DMS153 treated with DMSO at 0.1 percent for 48 hours (cell line): ENCODE measurements around the gene FOXS1.
"Not testable (repeated sequence)": the region's sequence is repeated elsewhere in the genome, so short reads cannot be mapped to it uniquely, and the experiment has no call there.

ENCODE experiments used
- DNase-seq: peaks from one replicate; lab custom pipeline; 2025; ENCODE audit not compliant: unreplicated experiment; lab: John Stamatoyannopoulos, UW

Gene FOXS1

GRCh38 chr20:31840906-31841816 is 4.2 kb downstream of the FOXS1 start:
- no peak for DNase-seq

DNA sequence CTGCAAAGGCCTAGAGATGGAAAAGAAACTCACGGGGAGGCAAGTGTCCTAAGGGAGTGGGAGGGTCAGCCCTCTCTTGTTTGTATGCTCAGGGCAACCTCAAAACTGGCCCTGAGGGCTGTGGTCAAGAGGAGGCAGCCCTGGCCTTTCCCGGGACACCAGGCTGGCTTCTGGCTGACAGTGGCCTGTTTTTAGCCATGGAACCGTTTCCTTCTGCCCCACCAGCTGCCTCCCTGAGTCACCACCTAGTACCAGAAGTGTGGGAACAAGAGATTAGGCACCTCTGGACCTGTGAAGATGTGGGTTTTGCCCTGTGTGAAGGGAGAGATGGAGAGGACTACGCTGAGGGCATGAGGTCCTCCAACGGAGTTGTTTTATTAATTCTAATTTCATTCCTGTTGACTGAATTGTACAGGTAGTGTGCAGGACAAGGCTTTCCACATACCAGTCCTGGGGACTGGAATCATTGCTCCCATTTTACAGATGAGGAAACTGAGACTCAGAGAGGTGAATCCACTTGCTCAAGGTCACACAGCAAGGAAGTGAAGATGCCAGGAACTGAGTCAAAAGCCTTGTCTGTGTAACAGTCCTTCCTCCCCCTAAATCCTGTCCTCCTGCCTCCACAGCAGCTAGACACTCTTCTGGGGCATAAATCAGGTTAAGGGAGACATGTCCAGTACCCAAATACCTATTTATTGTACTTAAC is 5.5 kb downstream of the FOXS1 start:
- no peak for DNase-seq

DNA sequence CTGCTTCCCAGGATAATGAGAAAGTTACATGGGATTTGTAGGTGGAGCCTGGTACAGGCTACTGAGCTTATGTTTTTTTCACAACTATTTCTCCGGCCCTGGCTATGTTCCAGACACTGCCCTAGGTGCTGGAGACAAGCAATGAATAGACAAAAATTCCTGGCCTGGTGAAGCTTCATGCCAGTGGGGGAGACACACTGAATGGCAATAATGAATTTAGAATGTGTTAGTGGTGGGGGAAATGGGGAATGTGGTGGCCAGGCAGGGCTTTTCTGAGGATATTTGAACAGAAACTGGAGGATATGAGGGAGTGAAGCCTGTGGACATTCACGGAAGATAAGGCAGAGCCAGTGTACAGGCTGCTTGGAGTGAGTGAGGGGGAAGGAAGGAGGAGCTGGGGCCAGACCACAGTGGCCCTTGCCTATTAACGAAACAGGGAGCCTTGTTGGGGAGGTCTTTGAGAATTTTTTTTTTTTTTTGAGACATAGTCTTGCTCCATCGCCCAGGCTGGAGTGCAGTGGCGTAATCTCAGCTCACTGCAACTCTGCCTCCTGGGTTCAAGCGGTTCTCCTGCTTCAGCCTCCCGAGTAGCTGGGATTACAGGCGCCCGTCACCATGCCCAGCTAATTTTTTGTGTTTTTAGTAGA is 6.6 kb downstream of the FOXS1 start:
- no peak for DNase-seq

DNA sequence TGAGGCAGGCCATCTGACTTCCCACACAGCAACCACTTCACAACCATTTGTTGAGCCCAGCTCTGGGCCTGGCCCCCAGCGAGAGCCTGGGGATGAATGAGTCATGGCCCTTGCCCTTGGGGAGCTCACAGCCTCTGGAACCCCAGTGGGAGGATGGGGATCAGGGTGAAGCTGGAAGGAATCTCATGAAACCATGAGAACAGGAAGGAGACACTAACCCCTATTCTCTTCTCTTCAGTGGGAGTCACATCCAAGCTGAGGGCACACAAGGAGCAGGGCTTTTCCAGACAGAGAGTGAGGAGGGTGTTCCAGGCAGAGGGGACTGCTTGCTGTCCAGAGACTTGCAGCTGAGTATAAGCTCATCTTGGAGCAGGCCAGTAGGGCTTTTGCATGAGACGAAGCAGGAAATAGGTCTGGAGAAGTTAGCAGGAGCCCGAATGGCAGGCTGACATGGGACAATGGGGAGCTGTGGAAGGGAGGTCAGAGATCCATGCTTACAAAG is 7.5 kb downstream of the FOXS1 start:
- no peak for DNase-seq

DNA sequence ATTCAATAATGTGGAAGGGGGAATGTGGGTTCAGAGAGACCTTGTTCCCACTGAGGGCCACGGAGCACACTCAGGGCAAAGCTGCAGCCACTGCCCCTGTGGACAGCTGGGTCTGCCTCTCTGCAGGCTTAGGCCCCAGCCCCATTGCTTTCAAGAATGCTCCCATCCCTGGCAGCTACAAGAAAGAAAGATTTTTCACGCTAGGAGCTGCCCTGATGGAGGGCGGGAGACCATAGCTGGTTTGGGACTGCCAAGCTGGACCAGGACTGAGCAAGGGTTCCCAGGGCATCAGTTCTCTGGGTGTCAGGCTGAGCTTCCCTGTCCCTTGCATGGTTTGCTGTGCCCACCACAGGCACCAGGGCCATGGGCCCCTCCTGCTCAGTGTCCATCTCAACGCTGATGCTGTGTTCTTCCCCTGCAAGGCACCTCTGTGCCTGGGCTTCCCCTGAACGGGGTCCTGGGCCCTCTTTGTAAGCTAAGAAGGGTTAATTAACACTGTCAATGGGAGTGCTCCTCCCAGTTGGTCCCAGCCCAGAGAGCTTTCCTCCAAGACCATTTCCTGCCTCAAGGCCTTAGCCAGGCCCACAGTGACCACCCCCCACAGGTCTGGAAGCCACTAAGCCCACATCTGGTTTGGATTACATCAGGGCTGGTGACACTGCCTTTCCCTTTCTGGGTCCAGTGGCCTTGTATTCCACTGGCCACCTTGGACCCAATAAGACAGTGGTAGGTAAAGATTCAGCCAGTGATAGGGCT is 8.4 kb downstream of the FOXS1 start:
- DNase-seq = no peak

DNA sequence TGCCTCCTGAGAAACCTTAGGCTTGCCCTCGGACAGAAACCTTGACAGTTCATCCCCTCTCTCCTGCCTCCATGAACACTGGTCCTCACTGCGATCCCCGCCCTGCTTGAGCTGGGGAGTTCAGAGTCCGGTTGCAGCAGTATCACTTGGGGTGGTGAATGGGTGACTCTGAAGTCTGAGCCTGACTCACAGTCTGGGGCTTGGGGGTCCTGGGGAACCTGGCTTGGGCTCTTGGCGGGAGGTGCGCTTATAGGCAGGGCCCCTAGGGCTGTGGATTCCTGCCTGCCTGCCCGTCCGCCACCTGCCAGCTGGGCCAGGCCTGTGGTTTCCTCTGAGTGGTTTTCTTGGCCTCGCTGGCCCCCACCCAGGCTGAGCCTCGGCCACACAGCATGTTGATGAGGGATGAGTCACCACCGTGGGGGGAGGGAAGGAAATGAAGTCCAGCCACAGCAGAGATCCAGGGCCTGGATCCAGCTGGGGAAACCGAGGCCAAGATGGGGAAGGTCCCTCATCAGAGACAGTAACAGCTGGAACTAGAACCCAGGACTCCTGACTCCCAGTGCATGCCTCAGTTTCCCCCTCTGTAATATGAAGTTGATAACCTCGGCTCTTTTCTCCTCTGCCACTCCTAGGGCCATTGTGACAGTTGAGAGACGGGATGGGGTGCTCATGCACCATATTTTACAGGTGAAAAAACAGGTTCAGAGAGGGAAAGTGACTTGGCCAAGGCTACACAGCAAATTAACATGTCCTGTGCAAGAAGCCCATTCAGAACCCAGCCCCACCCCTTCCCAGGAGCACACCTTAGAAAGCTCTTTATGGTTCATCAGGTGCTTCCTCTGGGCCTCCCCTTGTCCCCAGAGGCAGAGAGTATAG is 9.2 kb downstream of the FOXS1 start:
- no peak for DNase-seq

GRCh38 chr20:31835554-31835953 is 9.8 kb downstream of the FOXS1 start:
- DNase-seq = no peak

- DNase-seq = no peak
Measured at GRCh38 chr20:31833931-31834521, 11.4 kb downstream of the FOXS1 start.

DNA sequence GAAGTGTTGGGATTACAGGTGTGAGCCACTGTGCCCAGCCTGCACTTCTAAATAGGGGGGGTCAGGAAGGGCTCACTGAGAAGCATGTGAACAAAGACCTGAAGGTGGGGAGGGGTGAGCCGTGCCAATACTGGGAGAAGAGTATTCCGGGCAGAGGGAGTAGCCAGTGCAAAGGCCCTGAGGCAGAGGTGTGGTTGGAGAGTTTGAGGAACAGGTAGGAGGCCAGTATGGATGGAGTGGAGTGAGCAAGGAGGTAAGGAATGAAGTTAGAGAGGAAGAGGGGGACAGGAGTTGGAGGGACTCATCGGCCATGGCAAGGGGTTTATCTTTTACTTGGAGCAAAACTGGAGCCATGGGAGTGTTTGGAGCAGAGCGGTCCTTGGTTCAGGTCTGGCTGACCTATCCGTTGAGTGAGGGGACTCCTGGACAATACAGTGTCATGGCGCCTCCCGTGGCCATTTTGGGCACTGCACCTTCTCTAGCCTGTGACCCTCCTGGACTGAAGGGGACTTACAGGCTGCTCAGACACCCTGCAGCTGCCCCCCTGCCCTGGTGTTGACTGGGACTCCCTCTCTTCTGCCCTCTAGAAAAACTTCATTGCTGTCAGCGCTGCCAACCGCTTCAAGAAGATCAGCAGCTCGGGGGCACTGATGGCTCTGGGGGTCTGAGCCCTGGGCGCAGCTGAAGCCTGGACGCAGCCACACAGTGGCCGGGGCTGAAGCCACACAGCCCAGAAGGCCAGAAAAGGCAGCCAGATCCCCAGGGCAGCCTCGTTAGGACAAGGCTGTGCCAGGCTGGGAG is 12.1 kb downstream of the FOXS1 start:
- DNase-seq = no peak

- DNase-seq = no peak
Measured at GRCh38 chr20:31831771-31832306, 13.6 kb downstream of the FOXS1 start.

GRCh38 chr20:31831211-31831610 is 14.2 kb downstream of the FOXS1 start:
- DNase-seq = no peak

DNA sequence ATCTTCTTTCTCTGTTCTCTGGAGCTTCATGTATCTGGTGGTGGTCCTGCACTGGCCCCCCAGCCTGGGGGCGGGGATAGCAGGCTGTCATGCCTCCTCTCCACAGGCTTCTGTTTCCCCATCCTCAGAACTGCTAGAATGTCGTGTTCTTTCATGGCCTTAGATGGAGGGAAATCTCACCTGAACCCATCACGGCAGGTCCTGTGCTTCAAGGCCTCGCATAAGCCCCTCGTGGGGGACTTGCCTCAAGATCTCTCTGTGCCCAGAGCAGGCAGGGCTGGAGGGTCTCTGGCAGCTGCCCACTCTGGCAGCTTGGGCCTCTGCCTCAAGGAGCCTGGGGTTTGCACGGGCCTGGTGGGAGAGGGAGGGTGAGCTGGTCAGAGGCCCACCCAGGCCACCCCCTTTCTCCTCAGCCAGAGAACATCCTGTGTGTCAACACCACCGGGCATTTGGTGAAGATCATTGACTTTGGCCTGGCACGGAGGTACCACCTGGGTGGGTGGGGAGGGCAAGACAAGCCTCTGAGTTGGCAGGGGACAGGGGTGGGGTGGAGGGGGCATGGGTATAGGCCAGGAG is 14.9 kb downstream of the FOXS1 start:
- no peak for DNase-seq

DNA sequence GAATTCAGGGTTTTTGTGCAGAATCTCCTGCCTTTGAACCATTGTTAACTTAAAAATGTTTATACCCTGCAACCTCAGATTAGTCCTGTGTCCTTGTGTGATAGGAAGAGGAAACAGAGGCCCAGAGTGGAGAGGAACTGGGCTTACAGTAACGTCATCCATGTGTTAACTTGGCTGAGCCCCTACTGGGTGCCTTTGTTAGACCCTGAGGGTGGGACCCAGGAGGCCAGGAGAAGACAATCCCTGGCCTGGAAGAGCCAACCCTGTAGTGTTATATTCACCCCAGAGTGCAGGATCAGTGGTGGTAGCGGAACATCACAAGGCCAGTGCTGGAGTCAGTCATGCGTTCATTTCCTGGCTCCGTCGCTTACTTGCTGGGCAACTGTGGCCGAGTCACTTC is 15.7 kb downstream of the FOXS1 start:
- DNase-seq = no peak

DNA sequence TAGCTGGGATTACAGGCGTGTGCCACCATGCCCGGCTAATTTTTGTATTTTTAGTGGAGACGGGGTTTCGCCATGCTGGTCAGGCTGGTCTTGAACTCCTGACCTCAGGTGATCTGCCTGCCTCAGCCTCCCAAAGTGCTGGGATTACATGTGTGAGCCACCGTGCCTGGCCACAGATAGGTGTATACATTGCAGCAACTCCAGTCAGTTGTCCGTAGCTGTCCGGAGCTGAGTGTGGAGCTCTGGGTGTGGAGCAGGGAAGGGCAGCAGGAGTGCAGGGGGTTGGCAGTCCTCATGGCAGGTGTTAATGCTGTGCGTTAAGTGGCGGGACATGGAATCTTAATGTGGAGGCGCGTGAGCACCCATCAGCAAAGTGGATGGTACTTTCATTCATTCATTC is 17.4 kb downstream of the FOXS1 start:
- not testable (repeated sequence) for DNase-seq

DNA sequence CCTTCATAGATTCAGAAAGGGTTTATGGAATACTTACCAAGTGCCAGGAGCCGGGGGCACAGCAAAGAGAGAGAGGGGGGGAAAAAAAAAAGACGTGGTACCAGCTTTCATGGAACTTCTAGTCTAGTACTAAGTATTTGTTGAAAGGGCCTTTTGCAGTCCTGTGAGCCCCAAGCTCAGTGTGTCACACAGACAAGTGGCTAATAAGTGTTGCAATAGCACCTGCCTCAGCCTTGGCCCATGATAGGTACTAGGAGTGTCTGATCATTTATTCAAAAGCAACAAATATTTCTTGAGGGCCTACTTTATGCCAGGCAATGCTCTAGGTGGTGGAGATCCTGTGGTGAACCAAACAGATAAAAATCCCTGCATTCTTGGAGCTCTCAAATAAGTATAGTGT is 18.3 kb downstream of the FOXS1 start:
- DNase-seq = no peak

- DNase-seq = no peak
Measured at GRCh38 chr20:31826074-31826473, 19.3 kb downstream of the FOXS1 start.

GRCh38 chr20:31824554-31825313 is 20.7 kb downstream of the FOXS1 start:
- DNase-seq = no peak

DNA sequence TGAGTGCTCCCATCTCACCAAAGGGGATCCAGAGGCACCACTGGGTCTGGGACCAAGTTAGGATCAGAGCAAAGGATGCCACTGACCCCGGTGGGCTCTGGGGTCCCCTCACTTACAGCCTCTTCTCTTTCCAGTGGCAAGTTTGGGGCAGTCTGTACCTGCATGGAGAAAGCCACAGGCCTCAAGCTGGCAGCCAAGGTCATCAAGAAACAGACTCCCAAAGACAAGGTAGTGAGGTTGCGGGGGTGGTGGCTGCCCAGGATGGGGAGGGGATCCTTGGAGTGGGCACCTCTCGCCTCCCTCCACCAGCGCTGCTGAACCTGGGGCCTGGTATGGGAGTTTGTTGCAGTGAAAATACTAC is 21.3 kb downstream of the FOXS1 start:
- no peak for DNase-seq
